ENCODE data around the gene GRIP2. TPM values are rescaled to one million over a fixed set of nuclear protein-coding genes. Genes with fewer than 3 reads are reported as not detected.

The GRIP2 gene
- total and polyA plus RNA-seq, 9 of the 15 experiments (the other 6 are each of a cell fraction or from before 2014, with no cell fraction given): 0.01 TPM; not detected in 7

GRCh38 chr3:14542656-14543055 is 2.5 kb upstream of the GRIP2 start (continued):
- TF ChIP-seq ZFP30 (CRISPR knock-in tag; IDR thresholded peaks at IDR 0.05; ENCODE audit: borderline replicate concordance) (no peak), MAFG (tag; conservative IDR thresholded peaks at IDR 0.05) (no peak), FOXJ3 (CRISPR knock-in tag; IDR thresholded peaks at IDR 0.05) (no peak), ZKSCAN8 (CRISPR knock-in tag; IDR thresholded peaks at IDR 0.05) (no peak), ZNF655 (CRISPR knock-in tag; IDR thresholded peaks at IDR 0.05) (no peak), MAZ (CRISPR knock-in tag; conservative IDR thresholded peaks at IDR 0.05 in 1 of 2, IDR thresholded peaks at IDR 0.05 in 1 of 2) (no peak), NFIC (IDR thresholded peaks at IDR 0.05) (no peak), ZNF740 (CRISPR knock-in tag; IDR thresholded peaks at IDR 0.05) (no peak), ZNF740 (tag; IDR thresholded peaks at IDR 0.05) (no peak), PTTG1 (tag; IDR thresholded peaks at IDR 0.05; ENCODE audit: low read depth) (no peak), CTCFL (IDR thresholded peaks at IDR 0.05; ENCODE audit: borderline replicate concordance, insufficient read depth, low read depth, low read length, poor library complexity, severe bottlenecking) (no peak), HDAC8 (tag; IDR thresholded peaks at IDR 0.05) (no peak), OTX1 (CRISPR knock-in tag; IDR thresholded peaks at IDR 0.05) (no peak), ZNF445 (CRISPR knock-in tag; IDR thresholded peaks at IDR 0.05; ENCODE audit: low read depth) (no peak)
- TF ChIP-seq, protein P1, sequence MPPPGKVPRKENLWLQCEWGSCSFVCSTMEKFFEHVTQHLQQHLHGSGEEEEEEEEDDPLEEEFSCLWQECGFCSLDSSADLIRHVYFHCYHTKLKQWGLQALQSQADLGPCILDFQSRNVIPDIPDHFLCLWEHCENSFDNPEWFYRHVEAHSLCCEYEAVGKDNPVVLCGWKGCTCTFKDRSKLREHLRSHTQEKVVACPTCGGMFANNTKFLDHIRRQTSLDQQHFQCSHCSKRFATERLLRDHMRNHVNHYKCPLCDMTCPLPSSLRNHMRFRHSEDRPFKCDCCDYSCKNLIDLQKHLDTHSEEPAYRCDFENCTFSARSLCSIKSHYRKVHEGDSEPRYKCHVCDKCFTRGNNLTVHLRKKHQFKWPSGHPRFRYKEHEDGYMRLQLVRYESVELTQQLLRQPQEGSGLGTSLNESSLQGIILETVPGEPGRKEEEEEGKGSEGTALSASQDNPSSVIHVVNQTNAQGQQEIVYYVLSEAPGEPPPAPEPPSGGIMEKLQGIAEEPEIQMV (tag; conservative IDR thresholded peaks at IDR 0.05; ENCODE audit: low read depth): no peak
- TF ChIP-seq, protein P2, sequence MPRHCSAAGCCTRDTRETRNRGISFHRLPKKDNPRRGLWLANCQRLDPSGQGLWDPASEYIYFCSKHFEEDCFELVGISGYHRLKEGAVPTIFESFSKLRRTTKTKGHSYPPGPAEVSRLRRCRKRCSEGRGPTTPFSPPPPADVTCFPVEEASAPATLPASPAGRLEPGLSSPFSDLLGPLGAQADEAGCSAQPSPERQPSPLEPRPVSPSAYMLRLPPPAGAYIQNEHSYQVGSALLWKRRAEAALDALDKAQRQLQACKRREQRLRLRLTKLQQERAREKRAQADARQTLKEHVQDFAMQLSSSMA (CRISPR knock-in tag; IDR thresholded peaks at IDR 0.05): no peak
- TF ChIP-seq, protein P3, sequence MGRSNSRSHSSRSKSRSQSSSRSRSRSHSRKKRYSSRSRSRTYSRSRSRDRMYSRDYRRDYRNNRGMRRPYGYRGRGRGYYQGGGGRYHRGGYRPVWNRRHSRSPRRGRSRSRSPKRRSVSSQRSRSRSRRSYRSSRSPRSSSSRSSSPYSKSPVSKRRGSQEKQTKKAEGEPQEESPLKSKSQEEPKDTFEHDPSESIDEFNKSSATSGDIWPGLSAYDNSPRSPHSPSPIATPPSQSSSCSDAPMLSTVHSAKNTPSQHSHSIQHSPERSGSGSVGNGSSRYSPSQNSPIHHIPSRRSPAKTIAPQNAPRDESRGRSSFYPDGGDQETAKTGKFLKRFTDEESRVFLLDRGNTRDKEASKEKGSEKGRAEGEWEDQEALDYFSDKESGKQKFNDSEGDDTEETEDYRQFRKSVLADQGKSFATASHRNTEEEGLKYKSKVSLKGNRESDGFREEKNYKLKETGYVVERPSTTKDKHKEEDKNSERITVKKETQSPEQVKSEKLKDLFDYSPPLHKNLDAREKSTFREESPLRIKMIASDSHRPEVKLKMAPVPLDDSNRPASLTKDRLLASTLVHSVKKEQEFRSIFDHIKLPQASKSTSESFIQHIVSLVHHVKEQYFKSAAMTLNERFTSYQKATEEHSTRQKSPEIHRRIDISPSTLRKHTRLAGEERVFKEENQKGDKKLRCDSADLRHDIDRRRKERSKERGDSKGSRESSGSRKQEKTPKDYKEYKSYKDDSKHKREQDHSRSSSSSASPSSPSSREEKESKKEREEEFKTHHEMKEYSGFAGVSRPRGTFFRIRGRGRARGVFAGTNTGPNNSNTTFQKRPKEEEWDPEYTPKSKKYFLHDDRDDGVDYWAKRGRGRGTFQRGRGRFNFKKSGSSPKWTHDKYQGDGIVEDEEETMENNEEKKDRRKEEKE (IDR thresholded peaks at IDR 0.05; ENCODE audit: borderline replicate concordance in 1 of 2, control insufficient read depth in 1 of 2, low read depth in 2 of 2, low read length in 1 of 2): no peak

Data from K562 (cell line).